ENCODE results near the gene CAD.

DNA sequence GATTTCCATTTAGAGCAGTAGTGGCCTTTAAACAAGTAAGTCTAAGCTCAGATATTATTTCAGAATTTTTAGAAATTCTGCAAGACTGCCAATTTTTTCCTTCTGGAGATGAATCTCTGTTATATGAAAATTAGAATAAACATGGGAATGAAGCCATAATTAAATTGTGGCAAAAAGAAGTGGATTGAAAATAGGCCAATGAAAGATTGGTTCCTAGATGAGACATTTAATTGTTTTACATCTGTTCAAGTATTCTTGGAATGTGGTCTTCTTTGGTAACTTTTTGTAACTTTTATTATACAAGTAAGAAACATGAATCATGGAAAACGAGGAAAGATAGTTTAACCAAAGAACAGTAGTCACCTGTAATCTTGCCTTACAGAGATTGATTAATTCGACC, 10.3 kb downstream of the CAD start:
- TF ChIP-seq POLR2AphosphoS5 (IDR thresholded peaks at IDR 0.05; ENCODE audit: insufficient read depth in 1 of 2, low read depth in 1 of 2), result no peak
- TF ChIP-seq, protein P1, sequence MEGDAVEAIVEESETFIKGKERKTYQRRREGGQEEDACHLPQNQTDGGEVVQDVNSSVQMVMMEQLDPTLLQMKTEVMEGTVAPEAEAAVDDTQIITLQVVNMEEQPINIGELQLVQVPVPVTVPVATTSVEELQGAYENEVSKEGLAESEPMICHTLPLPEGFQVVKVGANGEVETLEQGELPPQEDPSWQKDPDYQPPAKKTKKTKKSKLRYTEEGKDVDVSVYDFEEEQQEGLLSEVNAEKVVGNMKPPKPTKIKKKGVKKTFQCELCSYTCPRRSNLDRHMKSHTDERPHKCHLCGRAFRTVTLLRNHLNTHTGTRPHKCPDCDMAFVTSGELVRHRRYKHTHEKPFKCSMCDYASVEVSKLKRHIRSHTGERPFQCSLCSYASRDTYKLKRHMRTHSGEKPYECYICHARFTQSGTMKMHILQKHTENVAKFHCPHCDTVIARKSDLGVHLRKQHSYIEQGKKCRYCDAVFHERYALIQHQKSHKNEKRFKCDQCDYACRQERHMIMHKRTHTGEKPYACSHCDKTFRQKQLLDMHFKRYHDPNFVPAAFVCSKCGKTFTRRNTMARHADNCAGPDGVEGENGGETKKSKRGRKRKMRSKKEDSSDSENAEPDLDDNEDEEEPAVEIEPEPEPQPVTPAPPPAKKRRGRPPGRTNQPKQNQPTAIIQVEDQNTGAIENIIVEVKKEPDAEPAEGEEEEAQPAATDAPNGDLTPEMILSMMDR (IDR thresholded peaks at IDR 0.05), result no peak
